GM12872 (cell line): ENCODE measurements around the gene RAB4A.

ENCODE experiments used
- TF ChIP-seq, protein P1 (sequence below): IDR thresholded peaks from 3 replicates; pipeline ENCODE4 v1.5.1; 2011; ENCODE audit warnings: low read depth, mild to moderate bottlenecking, low read length, moderate library complexity; ENCODE audit not compliant: insufficient read depth

RAB4A gene

DNA sequence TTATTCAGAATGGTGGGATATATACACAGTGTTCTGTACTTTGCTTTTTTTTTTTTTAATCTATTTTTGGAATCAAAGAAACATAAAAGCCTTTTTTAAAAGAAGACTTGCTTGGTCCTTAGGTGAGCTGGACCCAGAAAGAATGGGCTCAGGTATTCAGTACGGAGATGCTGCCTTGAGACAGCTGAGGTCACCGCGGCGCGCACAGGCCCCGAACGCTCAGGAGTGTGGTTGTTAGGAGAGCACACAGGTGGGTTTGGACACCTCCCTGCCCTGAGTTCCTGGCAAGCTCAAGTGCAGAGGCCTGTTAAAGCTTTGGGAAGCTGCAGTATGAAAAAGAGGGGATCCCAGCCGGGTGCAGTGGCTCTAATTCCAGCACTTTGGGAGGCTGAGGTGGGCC is 31.8 kb downstream of the RAB4A start:
- TF ChIP-seq, protein P1, sequence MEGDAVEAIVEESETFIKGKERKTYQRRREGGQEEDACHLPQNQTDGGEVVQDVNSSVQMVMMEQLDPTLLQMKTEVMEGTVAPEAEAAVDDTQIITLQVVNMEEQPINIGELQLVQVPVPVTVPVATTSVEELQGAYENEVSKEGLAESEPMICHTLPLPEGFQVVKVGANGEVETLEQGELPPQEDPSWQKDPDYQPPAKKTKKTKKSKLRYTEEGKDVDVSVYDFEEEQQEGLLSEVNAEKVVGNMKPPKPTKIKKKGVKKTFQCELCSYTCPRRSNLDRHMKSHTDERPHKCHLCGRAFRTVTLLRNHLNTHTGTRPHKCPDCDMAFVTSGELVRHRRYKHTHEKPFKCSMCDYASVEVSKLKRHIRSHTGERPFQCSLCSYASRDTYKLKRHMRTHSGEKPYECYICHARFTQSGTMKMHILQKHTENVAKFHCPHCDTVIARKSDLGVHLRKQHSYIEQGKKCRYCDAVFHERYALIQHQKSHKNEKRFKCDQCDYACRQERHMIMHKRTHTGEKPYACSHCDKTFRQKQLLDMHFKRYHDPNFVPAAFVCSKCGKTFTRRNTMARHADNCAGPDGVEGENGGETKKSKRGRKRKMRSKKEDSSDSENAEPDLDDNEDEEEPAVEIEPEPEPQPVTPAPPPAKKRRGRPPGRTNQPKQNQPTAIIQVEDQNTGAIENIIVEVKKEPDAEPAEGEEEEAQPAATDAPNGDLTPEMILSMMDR, result no peak

DNA sequence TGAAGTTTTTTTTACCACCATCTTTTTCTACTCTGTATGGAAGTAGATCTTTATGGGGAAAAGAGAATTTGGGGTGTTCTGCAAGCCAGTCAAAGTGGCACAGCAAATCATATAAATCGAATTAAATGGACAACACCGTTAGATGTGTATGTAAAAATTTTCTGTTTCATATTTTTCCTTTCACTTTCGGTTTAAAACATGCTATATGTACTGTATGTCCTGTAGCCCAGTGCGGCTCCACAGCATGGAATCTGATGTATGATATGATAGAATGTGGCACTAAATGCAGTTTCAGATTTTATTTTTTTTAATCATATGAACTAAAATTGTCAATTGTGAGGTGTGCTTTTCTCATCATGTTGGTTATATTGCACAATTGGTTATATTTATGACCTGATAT is 32.9 kb downstream of the RAB4A start:
- TF ChIP-seq, protein P1, result no peak

DNA sequence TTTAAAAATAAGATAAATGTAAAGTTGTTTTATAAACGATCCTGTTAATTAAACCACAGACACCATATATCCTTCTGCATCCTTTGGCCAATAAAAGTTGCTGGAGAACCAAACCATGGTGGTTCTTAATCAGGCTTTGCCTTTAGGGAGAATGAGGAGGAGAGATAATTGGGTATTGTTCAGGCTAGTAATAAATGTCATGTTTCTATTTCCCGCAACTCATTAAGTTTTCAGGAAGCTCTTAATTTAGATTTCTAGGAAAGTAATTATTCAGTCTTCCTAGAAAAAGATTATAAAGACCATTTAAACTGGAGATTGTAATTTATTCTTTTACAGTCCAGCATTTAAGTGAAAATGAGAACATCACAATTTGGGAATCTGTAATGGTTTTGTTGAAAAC is 34.5 kb downstream of the RAB4A start:
- TF ChIP-seq, protein P1, result no peak

DNA sequence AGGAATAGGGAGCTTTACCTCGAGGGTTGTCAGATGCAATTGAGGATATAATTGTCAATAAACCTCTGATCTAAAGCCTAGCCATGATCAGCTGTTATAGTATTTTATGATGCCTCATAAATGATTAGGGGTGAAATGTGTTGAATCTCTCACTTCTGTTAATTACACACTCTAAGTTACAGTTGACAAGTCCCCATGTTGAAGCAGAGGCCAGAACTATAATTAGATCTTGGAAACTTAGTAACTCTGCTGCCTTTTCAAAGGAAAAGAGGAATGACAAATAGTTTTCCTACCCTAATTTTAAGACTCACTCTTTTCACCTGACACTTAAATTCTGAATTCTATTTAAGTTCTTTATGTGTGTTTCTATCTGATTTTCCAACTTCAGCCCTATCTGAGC is 38.2 kb downstream of the RAB4A start:
- TF ChIP-seq, protein P1, result no peak

DNA sequence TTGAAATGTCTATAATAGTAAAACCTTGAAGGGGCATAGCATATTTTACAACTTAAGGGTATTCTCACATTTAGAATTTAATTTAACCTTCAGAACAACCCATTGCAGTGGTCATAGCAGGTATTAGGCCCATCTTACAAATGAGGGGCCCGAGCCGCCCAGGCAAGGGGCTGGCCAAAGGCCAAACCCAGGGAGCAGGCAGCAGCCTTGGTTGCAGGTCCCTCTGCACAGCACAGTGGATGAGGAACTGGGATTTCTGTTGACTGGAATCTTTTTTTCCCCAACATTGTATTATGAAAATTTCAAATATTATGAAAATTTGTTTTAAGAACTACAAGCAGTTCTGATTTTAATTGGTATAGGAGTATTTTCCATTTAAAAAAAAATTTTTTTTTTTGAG is 38.8 kb downstream of the RAB4A start:
- TF ChIP-seq, protein P1, result no peak

DNA sequence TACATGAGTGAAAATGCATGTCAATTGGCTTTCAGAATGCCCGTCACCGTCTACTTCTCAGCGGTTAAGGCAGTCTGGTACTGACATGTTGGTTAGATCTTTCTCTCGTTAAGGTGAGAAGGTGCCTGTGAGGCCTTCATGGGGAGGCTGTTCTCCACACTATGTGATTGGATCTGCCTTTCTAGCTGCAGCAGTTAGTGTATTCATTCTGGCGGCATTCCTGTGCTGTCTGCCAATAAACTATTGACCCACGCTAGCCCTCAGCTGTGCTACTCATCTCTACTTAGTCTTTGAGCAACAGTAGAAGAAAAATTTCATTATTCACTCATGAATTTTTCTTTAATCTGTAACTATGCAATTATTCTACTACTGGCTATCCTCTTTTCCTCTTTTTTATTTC is 39.9 kb downstream of the RAB4A start:
- TF ChIP-seq, protein P1, result no peak

DNA sequence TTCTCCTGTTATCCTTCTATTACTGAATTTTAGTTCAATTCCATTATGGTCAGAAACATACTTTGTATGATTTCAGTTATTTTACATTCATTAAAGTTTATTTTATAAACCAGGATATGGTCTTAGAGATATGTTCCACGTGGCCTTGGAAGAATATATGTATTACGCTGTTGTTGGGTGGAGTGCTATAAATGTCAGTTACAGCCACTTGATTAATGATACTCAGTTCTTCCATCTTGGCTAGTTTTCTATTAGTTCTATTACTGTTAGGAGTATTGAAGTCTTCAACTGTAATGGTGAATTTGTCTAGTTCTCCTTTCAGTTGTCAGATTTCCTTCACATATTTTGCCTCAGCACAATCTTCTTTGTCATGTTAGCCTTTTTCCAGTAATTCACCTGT is 45.3 kb downstream of the RAB4A start:
- TF ChIP-seq, protein P1, result no peak

DNA sequence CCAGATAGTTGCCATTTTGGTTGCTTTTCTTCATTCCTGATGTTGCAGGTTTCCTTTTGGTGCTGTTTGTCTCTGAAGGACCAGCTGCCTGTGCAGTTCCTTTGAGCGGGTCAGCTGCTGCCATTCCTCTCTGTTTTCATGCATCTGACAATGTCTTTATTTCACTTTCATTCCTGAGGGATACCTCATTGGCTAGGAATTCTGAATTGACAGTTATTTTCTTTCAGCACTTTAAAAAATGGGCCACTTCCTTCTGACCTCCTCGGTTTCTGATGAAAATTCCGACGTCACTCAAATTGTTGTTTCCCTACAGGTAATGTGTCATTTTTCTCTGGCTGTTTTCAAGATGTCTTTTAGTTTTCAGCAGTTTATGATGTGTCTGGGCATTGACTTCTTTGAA is 47.1 kb downstream of the RAB4A start:
- TF ChIP-seq, protein P1, result no peak
